Thoracic aorta (tissue), 2 donors: Measurements from ENCODE around the gene CCDC88C. TPM values are rescaled to one million over a fixed set of nuclear protein-coding genes. Genes with fewer than 3 reads are reported as not detected.

ENCODE experiments used
- ATAC-seq: fragments of 150-250 bp; one replicate; pipeline ENCODE4 v1.8.0; 2017; ENCODE audit warnings: low read depth; ENCODE audit not compliant: insufficient number of reproducible peaks, low FRiP score
- DNase-seq: peaks from one replicate; pipeline ENCODE4 v3.0.0-alpha.2; 2020; ENCODE audit warnings: low spot score
- H3K27ac ChIP-seq, 2 donors: fragments of 200-600 bp; sonication (generic); 1 replicate in 1 of 2; 2 replicates in 1 of 2; pipeline ENCODE4 v1.5.1; 2016; ENCODE audit warnings: mild to moderate bottlenecking in 2 of 2, moderate library complexity in 2 of 2
- H3K27me3 ChIP-seq: fragments of 200-600 bp; sonication (generic); replicated peaks from 2 replicates; pipeline ENCODE4 v1.6.0; 2016; ENCODE audit warnings: mild to moderate bottlenecking; ENCODE audit not compliant: insufficient read depth
- H3K36me3 ChIP-seq: fragments of 200-600 bp; sonication (generic); one replicate; pipeline ENCODE4 v1.5.1; 2016
- H3K4me1 ChIP-seq, 2 donors: fragments of 200-600 bp; sonication (generic); 1 replicate in 1 of 2; 2 replicates in 1 of 2; pipeline versions ENCODE4 v1.5.1 to v1.6.0; 2016; ENCODE audit warnings: low read depth in 2 of 2, mild to moderate bottlenecking in 1 of 2; ENCODE audit not compliant: control insufficient read depth in 1 of 2
- H3K4me3 ChIP-seq: fragments of 200-600 bp; sonication (generic); 2 replicates; pipeline ENCODE4 v1.5.1; 2016; ENCODE audit warnings: mild to moderate bottlenecking
- H3K9me3 ChIP-seq: fragments of 200-600 bp; sonication (generic); 2 replicates; pipeline ENCODE4 v1.5.1; 2016
- total RNA-seq, 2 donors: library from RNA; depleted of rRNA; stranded (reverse); fragments of >200 nt; gene quantifications; one replicate each; pipeline versions ENCODE4 v1.1.0 to v1.2.3, GENCODE V29; 2016
- TF ChIP-seq, protein P1 (sequence below): fragments of 200-600 bp; sonication (generic); IDR thresholded peaks from one replicate; pipeline ENCODE4 v1.5.1; 2019; ENCODE audit warnings: antibody characterized with exemption

CCDC88C gene
- total RNA-seq, 2 donors from 2014 or later: 3.7 to 11.5 TPM

GRCh38 chr14:91253795-91254323 is 163.8 kb downstream of the CCDC88C start:
- no peak for DNase-seq
- no peaks in the 10 kb centered on the region for H3K9me3 ChIP-seq
- H3K27me3 ChIP-seq: no peaks in the 10 kb centered on the region
- no peaks in the 10 kb centered on the region for H3K36me3 ChIP-seq
- H3K27ac ChIP-seq: no peak overlapping the region
- no peak for ATAC-seq
- H3K4me1 ChIP-seq: peaks cover 2 to 18% of the 10 kb centered on the region in 2 donors
- peak overlapping the region; percentile 73 for H3K4me3 ChIP-seq
- TF ChIP-seq, protein P1, sequence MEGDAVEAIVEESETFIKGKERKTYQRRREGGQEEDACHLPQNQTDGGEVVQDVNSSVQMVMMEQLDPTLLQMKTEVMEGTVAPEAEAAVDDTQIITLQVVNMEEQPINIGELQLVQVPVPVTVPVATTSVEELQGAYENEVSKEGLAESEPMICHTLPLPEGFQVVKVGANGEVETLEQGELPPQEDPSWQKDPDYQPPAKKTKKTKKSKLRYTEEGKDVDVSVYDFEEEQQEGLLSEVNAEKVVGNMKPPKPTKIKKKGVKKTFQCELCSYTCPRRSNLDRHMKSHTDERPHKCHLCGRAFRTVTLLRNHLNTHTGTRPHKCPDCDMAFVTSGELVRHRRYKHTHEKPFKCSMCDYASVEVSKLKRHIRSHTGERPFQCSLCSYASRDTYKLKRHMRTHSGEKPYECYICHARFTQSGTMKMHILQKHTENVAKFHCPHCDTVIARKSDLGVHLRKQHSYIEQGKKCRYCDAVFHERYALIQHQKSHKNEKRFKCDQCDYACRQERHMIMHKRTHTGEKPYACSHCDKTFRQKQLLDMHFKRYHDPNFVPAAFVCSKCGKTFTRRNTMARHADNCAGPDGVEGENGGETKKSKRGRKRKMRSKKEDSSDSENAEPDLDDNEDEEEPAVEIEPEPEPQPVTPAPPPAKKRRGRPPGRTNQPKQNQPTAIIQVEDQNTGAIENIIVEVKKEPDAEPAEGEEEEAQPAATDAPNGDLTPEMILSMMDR: no peak

DNA sequence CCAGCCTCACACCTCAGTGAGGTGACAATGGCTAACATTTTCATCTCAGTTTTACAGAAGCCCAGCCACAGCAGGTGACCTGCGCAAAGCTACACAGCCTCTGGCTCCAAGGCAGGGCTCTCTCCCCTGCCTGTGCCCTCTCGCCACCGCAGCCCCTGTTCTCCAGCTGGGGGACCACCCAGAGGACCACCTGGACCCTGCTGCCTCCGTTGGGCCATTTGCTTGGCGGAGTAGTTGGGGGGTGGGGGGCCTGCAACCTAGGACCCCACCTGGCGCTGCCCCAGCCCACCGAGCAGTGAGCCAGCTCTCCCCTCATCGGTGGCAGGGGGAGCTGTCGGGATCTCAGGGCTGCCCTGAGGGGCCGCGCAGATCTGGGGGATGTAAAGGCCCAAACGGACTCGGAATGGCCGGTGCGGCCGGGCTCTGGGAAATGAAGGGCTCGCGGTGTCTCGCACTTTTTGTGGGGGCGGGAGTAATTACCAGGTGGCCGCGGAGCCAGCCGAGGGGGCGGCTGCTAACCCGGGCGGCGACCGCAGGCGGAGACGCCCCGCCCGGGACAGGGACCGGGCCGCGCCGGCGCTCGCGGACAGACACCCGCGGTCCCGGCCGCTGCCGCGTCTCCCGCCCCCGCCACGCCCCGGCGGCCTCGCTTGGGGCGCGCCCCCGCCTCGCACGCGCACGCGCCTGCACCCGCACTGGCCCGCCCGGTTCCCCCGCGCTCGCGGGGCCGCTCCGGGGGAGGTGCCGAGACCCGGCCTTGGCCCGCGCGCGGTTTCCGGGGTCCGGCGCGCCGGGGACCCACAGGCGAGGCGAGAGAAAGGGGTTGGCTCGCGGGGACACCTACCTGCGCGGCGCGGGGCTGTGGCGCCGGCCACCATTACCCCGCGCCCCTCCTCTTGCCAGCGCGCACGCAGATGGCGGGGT is 164.5 kb downstream of the CCDC88C start:
- H3K4me3 ChIP-seq: peak overlapping the region; percentile 73
- ATAC-seq (no peak), DNase-seq (no peak)
- H3K36me3 ChIP-seq: no peaks in the 10 kb centered on the region
- no peaks in the 10 kb centered on the region for H3K9me3 ChIP-seq
- H3K27ac ChIP-seq: no peak overlapping the region
- H3K27me3 ChIP-seq: no peaks in the 10 kb centered on the region
- TF ChIP-seq, protein P1: no peak
- peaks cover 2 to 18% of the 10 kb centered on the region in 2 donors for H3K4me1 ChIP-seq

GRCh38 chr14:91250912-91251311 is 166.7 kb downstream of the CCDC88C start:
- ATAC-seq: no peak
- H3K9me3 ChIP-seq: no peaks in the 10 kb centered on the region

GRCh38 chr14:91249841-91250616 is 167.6 kb downstream of the CCDC88C start:
- DNase-seq: no peak
- no peak overlapping the region for H3K27ac ChIP-seq
- H3K4me1 ChIP-seq: peaks cover 2 to 12% of the 10 kb centered on the region in 2 donors
- no peaks in the 10 kb centered on the region for H3K9me3 ChIP-seq
- ATAC-seq: no peak
- no peaks in the 10 kb centered on the region for H3K36me3 ChIP-seq
- TF ChIP-seq, protein P1: no peak
- H3K4me3 ChIP-seq: no peak overlapping the region
- H3K27me3 ChIP-seq: no peaks in the 10 kb centered on the region

More at GRCh38 chr14:91250912-91251311, 166.7 kb downstream of the CCDC88C start:
- Histone ChIP-seq H3K27ac (no peak overlapping the region), H3K4me1 (peaks cover 2 to 12% of the 10 kb centered on the region in 2 donors), H3K36me3 (no peaks in the 10 kb centered on the region), H3K27me3 (no peaks in the 10 kb centered on the region), H3K4me3 (no peak overlapping the region)
- TF ChIP-seq, protein P1: no peak
- no peak for DNase-seq
